Peyer's patch (tissue), 4 donors: Measurements from ENCODE around the gene KRT23. TPM values are rescaled to one million over a fixed set of nuclear protein-coding genes. Genes with fewer than 3 reads are reported as not detected.

ENCODE experiments used
- DNase-seq, 3 donors: peaks; one replicate each; pipeline ENCODE4 v3.0.0-alpha.2; 2017 to 2019
- H3K27ac ChIP-seq, 4 donors: fragments of 200-600 bp; sonication (generic); one replicate each; pipeline ENCODE4 v1.5.1; 2016 to 2019
- H3K27me3 ChIP-seq, 2 donors: fragments of 200-600 bp; sonication (generic); one replicate each; pipeline ENCODE4 v1.5.1; 2019
- H3K36me3 ChIP-seq, 3 donors: fragments of 200-600 bp; sonication (generic); one replicate each; pipeline ENCODE4 v1.5.1; 2016 to 2019
- H3K4me1 ChIP-seq, 4 donors: fragments of 200-600 bp; sonication (generic); one replicate each; pipeline ENCODE4 v1.5.1; 2016 to 2019
- H3K4me3 ChIP-seq, 4 donors: fragments of 200-600 bp; sonication (generic); 1 replicate in 3 of 4; 2 replicates in 1 of 4; pipeline ENCODE4 v1.5.1; 2016 to 2019; ENCODE audit warnings: mild to moderate bottlenecking in 1 of 4
- H3K9me3 ChIP-seq, 4 donors: fragments of 200-600 bp; sonication (generic); one replicate each; pipeline ENCODE4 v1.5.1; 2016 to 2019; ENCODE audit warnings: mild to moderate bottlenecking in 1 of 4
- POLR2A ChIP-seq, 2 donors: fragments of 450-650 bp; IDR thresholded peaks; one replicate each; pipeline ENCODE4 v1.5.1; 2017; ENCODE audit warnings: antibody characterized with exemption in 2 of 2, mild to moderate bottlenecking in 2 of 2, moderate library complexity in 2 of 2
- total RNA-seq, 4 donors: library from RNA; depleted of rRNA; stranded (reverse); fragments of >200 nt; gene quantifications; one replicate each; pipeline ENCODE4 v1.1.0, GENCODE V29; 2016
- TF ChIP-seq, protein P1 (sequence below), 6 experiments: fragments of 450-650 bp in 4 of 6; fragments of 200-600 bp in 2 of 6; sonication (generic) in 1 of 6; IDR thresholded peaks; one replicate each; pipeline ENCODE4 v1.5.1; 2017 to 2019; ENCODE audit warnings: antibody characterized with exemption in 6 of 6, mild to moderate bottlenecking in 3 of 6, moderate library complexity in 1 of 6

The KRT23 gene
- total RNA-seq, 4 donors from 2014 or later: 1.1 to 2.5 TPM; not detected in 2

- Histone ChIP-seq H3K27me3 (no peaks in the 10 kb centered on the region), H3K4me3 (peak within 1 kb of the TSS in 3 of 4 donors; percentile 34 to 65 (median 55)), H3K9me3 (no peaks in the 10 kb centered on the region), H3K36me3 (peaks cover 0 to 17% (median 0%) of the 10 kb centered on the region in 3 donors), H3K4me1 (no peaks in the 10 kb centered on the region), H3K27ac (peak within 1 kb of the TSS in 3 of 4 donors; percentile 70 to 87 (median 78))
- peak in 2 of 3 donors; percentile 74 to 85 for DNase-seq
- TF ChIP-seq POLR2A (IDR thresholded peaks at IDR 0.05): peak; percentile 97 to 98
- TF ChIP-seq, protein P1, sequence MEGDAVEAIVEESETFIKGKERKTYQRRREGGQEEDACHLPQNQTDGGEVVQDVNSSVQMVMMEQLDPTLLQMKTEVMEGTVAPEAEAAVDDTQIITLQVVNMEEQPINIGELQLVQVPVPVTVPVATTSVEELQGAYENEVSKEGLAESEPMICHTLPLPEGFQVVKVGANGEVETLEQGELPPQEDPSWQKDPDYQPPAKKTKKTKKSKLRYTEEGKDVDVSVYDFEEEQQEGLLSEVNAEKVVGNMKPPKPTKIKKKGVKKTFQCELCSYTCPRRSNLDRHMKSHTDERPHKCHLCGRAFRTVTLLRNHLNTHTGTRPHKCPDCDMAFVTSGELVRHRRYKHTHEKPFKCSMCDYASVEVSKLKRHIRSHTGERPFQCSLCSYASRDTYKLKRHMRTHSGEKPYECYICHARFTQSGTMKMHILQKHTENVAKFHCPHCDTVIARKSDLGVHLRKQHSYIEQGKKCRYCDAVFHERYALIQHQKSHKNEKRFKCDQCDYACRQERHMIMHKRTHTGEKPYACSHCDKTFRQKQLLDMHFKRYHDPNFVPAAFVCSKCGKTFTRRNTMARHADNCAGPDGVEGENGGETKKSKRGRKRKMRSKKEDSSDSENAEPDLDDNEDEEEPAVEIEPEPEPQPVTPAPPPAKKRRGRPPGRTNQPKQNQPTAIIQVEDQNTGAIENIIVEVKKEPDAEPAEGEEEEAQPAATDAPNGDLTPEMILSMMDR (IDR thresholded peaks at IDR 0.05): peak in 4 of 6 experiments; percentile 23 to 68 (median 64)
Measured at GRCh38 chr17:40884708-40885512, 52.5 kb downstream of the KRT23 start, which contains the start of gene KRT20. Gene KRT20 (minus strand): TSS chr17:40885242. CDS start chr17:40885185, 57 bp downstream.

GRCh38 chr17:40883626-40884334 is 53.7 kb downstream of the KRT23 start:
- Histone ChIP-seq H3K9me3 (no peaks in the 10 kb centered on the region), H3K27ac (peak overlapping the region in 2 of 4 donors; percentile 78 to 87), H3K36me3 (peaks cover 0 to 27% (median 0%) of the 10 kb centered on the region in 3 donors), H3K4me3 (peak overlapping the region in 3 of 4 donors; percentile 34 to 65 (median 55)), H3K27me3 (no peaks in the 10 kb centered on the region), H3K4me1 (no peaks in the 10 kb centered on the region)
- TF ChIP-seq, protein P1 (IDR thresholded peaks at IDR 0.05): no peak
- peak; percentile 53 to 89 for TF ChIP-seq POLR2A (IDR thresholded peaks at IDR 0.05)
- DNase-seq: no peak

- Histone ChIP-seq H3K4me1 (no peaks in the 10 kb centered on the region), H3K9me3 (no peaks in the 10 kb centered on the region), H3K27ac (peak overlapping the region in 2 of 4 donors; percentile 71 to 78), H3K4me3 (peak overlapping the region in 3 of 4 donors; percentile 16 to 65 (median 55)), H3K36me3 (peaks cover 0 to 32% (median 0%) of the 10 kb centered on the region in 3 donors), H3K27me3 (no peaks in the 10 kb centered on the region)
- DNase-seq: no peak
- no peak for TF ChIP-seq POLR2A (IDR thresholded peaks at IDR 0.05)
Measured at GRCh38 chr17:40883031-40883430, 54.4 kb downstream of the KRT23 start.

DNA sequence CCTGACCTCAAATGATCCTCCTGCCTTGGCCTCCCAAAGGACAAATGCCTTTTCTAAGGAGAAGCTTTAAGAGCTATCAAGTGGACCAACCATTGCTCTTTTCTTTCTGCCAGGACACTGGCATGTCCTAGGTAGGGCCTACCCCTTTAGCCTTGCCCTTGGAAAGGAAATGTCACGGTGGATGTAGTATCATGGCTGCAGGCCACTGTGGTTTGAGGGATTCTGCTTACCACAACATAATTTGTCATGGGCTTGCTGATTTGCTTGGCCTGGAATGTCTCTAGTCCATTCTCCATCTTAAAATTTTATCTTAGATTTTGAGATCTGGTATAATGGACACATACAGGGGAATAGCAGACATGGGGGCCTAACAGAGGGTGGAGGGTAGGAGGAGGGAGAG is 58.4 kb downstream of the KRT23 start:
- H3K4me3 ChIP-seq: no peak overlapping the region
- no peaks in the 10 kb centered on the region for H3K27me3 ChIP-seq
- TF ChIP-seq, protein P1 (IDR thresholded peaks at IDR 0.05): no peak
- no peak for TF ChIP-seq POLR2A (IDR thresholded peaks at IDR 0.05)
- no peak for DNase-seq
- H3K4me1 ChIP-seq: no peaks in the 10 kb centered on the region
- no peak overlapping the region for H3K27ac ChIP-seq
- H3K36me3 ChIP-seq: peaks cover 0 to 44% (median 0%) of the 10 kb centered on the region in 3 donors
- no peaks in the 10 kb centered on the region for H3K9me3 ChIP-seq

- Histone ChIP-seq H3K27ac (no peak overlapping the region), H3K27me3 (no peaks in the 10 kb centered on the region), H3K4me3 (no peak overlapping the region), H3K9me3 (no peaks in the 10 kb centered on the region), H3K36me3 (peaks cover 0 to 44% (median 0%) of the 10 kb centered on the region in 3 donors), H3K4me1 (no peaks in the 10 kb centered on the region)
- no peak for TF ChIP-seq POLR2A (IDR thresholded peaks at IDR 0.05)
- DNase-seq: peak in 1 of 3 donors; percentile 38
Measured at GRCh38 chr17:40878044-40878443, 59.4 kb downstream of the KRT23 start.

- Histone ChIP-seq H3K36me3 (peaks cover 0 to 17% (median 0%) of the 10 kb centered on the region in 3 donors), H3K9me3 (no peaks in the 10 kb centered on the region), H3K4me1 (no peaks in the 10 kb centered on the region), H3K27me3 (no peaks in the 10 kb centered on the region), H3K27ac (no peak overlapping the region), H3K4me3 (no peak overlapping the region)
- TF ChIP-seq POLR2A (IDR thresholded peaks at IDR 0.05): no peak
- TF ChIP-seq, protein P1 (IDR thresholded peaks at IDR 0.05): no peak
- no peak for DNase-seq
Measured at GRCh38 chr17:40873801-40874200, 63.6 kb downstream of the KRT23 start.
